Omental fat pad (tissue), 4 donors: ENCODE results near the gene MIB2. TPM values are rescaled to one million over a fixed set of nuclear protein-coding genes. Genes with fewer than 3 reads are reported as not detected.
"Not testable (repeated sequence)": the region's sequence is repeated elsewhere in the genome, so short reads cannot be mapped to it uniquely, and the experiment has no call there.

Experiments used
- ATAC-seq: fragments of 150-250 bp; one replicate; pipeline ENCODE4 v1.9.1; 2016; ENCODE audit warnings: mild to moderate bottlenecking, moderate library complexity; ENCODE audit not compliant: low FRiP score
- DNase-seq: peaks from one replicate; pipeline ENCODE4 v3.0.0-alpha.2; 2019; ENCODE audit warnings: low spot score
- total RNA-seq, 4 donors: library from RNA; depleted of rRNA; stranded (reverse); fragments of >200 nt; gene quantifications; one replicate each; pipeline ENCODE4 v1.1.0, GENCODE V29; 2016
- TF ChIP-seq, protein P1 (sequence below), 3 donors: fragments of 450-650 bp; IDR thresholded peaks; one replicate each; pipeline ENCODE4 v1.5.1; 2016 to 2017; ENCODE audit warnings: antibody characterized with exemption in 3 of 3, mild to moderate bottlenecking in 3 of 3, moderate library complexity in 2 of 3

Gene MIB2
- total RNA-seq, 4 donors from 2014 or later: 33.7 to 52.2 (median 40.2) TPM

DNA sequence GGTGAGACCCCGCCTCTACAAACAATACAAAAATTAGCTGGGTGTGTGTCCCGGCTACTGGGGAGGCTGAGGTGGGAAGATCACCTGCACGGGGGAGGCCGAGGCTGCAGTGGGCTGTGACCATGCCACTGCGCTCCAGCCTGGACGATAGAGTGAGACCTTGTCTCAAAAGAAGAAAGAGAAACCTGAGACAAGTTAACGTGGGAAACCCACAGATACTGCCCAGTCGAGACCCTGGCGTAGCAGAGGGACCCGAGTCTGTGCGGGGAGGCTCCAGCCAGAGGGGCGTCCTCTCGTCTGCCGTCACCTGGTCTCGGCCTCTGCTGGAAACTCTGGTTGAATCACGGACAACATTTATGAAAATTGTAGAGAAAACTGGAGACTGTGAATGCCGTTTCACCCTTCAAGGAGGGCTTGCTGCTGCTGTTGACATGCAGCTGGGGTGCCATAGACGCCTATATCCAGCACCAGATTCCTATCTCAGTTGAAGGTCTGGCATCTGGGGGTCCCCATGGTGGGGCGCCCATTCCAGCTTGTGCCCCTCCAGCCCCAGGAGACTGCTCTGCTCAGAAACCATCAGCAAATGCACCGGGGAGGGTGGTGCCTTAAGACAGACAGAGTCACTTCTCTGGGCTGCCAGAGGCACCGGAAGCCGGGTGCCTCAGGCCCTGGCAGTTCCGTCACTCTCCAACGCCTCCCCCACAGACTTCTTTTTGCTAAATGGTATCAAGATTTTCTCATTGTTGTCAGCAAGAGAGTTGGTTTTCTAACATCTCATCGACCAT lies 57.1 kb downstream of the MIB2 start:
- no peak for DNase-seq
- TF ChIP-seq, protein P1, sequence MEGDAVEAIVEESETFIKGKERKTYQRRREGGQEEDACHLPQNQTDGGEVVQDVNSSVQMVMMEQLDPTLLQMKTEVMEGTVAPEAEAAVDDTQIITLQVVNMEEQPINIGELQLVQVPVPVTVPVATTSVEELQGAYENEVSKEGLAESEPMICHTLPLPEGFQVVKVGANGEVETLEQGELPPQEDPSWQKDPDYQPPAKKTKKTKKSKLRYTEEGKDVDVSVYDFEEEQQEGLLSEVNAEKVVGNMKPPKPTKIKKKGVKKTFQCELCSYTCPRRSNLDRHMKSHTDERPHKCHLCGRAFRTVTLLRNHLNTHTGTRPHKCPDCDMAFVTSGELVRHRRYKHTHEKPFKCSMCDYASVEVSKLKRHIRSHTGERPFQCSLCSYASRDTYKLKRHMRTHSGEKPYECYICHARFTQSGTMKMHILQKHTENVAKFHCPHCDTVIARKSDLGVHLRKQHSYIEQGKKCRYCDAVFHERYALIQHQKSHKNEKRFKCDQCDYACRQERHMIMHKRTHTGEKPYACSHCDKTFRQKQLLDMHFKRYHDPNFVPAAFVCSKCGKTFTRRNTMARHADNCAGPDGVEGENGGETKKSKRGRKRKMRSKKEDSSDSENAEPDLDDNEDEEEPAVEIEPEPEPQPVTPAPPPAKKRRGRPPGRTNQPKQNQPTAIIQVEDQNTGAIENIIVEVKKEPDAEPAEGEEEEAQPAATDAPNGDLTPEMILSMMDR (IDR thresholded peaks at IDR 0.05): no peak
- ATAC-seq: no peak

DNA sequence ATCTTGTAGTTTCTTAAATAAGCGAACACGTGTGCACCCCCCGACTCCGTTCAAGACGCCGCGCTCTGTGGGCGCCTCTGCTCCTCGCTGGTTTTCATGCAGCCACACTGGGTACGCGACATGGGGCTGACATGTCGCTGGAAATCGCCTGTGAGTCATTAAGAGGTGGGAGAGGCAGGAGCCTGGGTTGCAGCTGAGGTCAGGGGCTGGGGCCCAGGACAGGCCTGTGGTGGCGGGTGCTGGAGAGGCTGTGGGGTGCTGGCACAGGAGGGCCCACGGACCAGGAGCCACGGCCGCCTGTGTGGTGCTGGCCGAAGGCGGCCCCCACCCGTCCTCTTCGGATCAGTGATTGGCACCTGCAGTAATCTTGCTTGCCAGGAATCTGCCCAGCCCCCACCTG lies 59.5 kb downstream of the MIB2 start:
- not testable (repeated sequence) for DNase-seq, ATAC-seq

DNA sequence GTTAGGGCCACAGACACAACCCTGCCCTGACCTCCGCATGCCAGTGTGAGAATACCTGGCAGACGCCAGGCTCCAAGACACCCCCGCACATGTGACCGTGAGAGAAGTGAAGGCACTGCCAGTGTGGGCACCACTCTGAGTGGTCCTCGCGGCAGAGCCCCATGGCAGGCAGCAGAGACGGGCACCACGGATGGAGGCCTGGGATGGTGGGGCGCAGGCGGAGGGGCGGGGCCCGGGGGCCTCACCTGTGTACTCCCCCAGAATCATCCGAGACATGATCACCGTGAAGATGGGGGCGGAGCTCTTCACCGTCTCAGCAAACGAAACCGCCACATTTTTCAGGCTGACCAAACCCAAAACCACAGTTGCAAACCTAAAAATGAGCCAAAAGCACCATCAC lies 59.9 kb downstream of the MIB2 start:
- not testable (repeated sequence) for ATAC-seq, DNase-seq

DNA sequence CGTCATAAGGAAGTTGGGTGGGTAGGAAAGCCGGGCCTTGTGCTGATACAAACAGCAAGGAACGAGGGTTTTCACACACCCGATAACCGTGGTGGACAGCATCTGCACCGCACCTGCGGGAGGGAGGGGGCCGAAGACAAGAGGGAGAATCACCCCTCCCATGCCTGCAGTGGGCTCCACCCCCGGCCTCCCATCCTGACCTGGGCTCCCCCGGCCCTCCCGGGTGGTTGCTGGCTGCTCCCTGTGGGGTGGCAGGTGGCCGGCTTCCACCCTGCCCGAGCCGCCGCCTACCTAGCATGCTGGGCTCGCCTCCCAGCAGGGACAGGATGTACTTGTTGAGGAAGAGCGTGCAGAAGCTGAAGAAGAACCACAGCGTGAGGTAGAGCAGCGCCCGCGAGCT lies 60.8 kb downstream of the MIB2 start:
- not testable (repeated sequence) for ATAC-seq

DNA sequence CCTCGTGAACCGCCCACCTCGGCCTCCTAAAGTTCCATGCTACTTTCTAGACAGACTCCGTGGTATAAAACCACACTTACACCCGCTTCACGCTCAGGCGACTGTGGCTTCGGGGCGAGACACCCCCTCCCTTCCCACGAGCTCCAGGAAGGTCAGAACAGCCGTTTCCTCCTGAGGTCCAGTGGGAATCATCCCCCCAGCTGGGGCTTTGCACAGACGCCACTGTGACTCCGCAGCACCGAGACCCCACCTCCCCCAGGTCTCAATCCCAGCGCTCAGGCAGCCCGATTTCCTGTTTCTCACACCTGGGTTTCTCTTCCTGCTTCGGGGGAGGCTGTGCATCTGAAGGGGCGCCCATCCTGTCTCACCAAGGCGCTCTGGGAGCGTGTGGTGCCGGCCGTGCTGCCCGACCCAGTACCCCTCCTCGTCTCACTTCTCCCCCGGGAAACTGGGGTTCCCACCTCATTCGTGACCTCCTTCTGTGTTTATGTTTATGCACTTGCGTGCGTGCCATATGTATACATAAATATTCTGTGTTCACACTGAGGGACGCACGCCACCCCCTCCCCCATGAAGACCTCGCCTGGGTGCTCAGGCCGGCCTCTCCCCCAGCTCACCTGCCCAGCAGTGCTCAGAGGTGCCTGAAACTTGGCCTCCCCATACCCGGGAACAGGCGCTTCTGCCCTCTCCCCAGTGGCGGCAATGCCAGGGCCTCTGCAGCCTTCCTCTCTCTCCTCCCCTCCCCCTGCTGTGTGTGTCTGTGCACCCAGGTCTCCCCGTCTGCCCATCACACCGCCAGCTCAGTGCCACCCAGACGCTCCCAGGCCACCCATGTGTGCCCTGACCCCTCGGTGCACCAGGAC lies 62.6 kb downstream of the MIB2 start:
- ATAC-seq: no peak
- TF ChIP-seq, protein P1 (IDR thresholded peaks at IDR 0.05): no peak
- DNase-seq: no peak

More for the DNA sequence above, 60.8 kb downstream of the MIB2 start:
- DNase-seq: not testable (repeated sequence)

DNA sequence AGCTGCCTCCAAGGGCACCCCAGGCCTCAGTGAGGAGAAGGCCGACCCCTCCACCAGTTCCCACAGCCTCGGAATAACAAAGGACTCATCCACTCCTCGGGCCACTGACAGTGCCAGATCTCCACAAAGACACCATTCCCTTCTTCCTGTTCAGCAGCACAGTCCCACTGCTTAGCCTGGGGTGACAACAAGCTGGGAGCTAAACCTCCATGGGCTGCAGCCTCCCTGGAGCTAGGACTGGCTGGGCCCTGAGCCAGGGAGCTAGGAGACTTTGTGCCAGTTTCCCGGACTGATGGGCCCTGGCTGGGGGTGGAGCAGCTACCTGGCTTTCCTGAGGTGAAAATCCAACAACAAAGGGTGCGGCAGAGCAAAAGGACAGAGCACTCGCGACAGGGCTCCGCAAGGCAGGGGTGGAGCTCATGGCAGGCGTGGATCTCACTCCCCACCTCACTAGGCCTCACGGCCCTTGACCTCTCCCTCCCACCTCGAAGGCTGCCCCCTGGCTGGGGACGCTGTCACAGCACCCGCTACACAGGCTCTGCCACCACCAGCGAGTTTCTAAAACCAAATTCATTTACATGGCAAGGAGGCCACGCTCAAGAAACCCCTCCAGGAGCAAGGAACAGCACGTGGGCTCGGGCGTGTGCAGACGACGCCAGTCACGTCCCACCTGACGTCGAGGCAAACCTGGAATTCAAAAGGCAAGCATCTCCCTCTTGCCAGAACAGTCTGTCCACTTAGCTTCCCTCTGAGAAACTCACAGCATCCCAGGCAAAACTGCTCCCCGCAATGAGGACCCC lies 63.5 kb downstream of the MIB2 start:
- ATAC-seq (no peak), DNase-seq (no peak)
- TF ChIP-seq, protein P1 (IDR thresholded peaks at IDR 0.05): no peak

Other genes with a start within 250 kb of the MIB2 start
- gene AURKAIP1, start 240.3 kb upstream of the MIB2 start, total RNA-seq: 100 to 1,000 TPM in 3 of 4 donors, 10 to 100 TPM in 1; 96.3 to 115 (median 105) TPM
- gene CCNL2, start 216.2 kb upstream of the MIB2 start, total RNA-seq: 100 to 1,000 TPM; 142 to 273 (median 204) TPM
- 100 to 1,000 TPM; 106 to 170 (median 136) TPM for gene MRPL20, start 208.2 kb upstream of the MIB2 start, total RNA-seq
- 1 to 10 TPM; 2.6 to 7.3 (median 3.8) TPM for gene ANKRD65, start 194.2 kb upstream of the MIB2 start, total RNA-seq
- gene VWA1, start 179.8 kb upstream of the MIB2 start, total RNA-seq: 10 to 100 TPM in 3 of 4 donors, 1 to 10 TPM in 1; 6.8 to 21.1 (median 13.8) TPM
- 1 to 10 TPM in 2 of 4 donors, under 1 TPM in 1, not detected in 1; 0.69 to 3.5 (median 2.4) TPM for gene ATAD3C, start 165.8 kb upstream of the MIB2 start, total RNA-seq
- 10 to 100 TPM; 11.0 to 91.6 (median 16.5) TPM for gene ATAD3B, start 143.7 kb upstream of the MIB2 start, total RNA-seq
- gene ATAD3A, start 103.3 kb upstream of the MIB2 start, total RNA-seq: 10 to 100 TPM; 17.3 to 38.5 (median 20.7) TPM
- 1 to 10 TPM; 2.6 to 3.5 (median 3.1) TPM for gene TMEM240, start 74.9 kb upstream of the MIB2 start, total RNA-seq
- gene SSU72, start 40.6 kb upstream of the MIB2 start, total RNA-seq: 100 to 1,000 TPM in 3 of 4 donors, 10 to 100 TPM in 1; 95.7 to 130 (median 107) TPM
- gene FNDC10, start 15.4 kb upstream of the MIB2 start, total RNA-seq: 1 to 10 TPM in 3 of 4 donors, not detected in 1; 1.9 to 2.6 (median 2.2) TPM
- 10 to 100 TPM in 3 of 4 donors, 1 to 10 TPM in 1; 9.8 to 61.7 (median 18.5) TPM for gene MMP23B, start 16.7 kb downstream of the MIB2 start, total RNA-seq
- 10 to 100 TPM; 16.3 to 25.3 (median 19.2) TPM for gene CDK11B, start 43.5 kb downstream of the MIB2 start, total RNA-seq
- 10 to 100 TPM; 22.1 to 52.9 (median 36.0) TPM for gene SLC35E2B, start 77.3 kb downstream of the MIB2 start, total RNA-seq
- gene CDK11A, start 108.9 kb downstream of the MIB2 start, total RNA-seq: 10 to 100 TPM; 25.0 to 77.7 (median 39.0) TPM
- gene NADK, start 163.0 kb downstream of the MIB2 start, total RNA-seq: 100 to 1,000 TPM in 3 of 4 donors, 10 to 100 TPM in 1; 97.2 to 136 (median 114) TPM